GM18508 (cell line): Measurements from ENCODE around the gene MMD2.

Experiments used
- ATAC-seq: cut with Tn5 transposase; IDR thresholded peaks from one replicate; pipeline ENCODE4 v1.9.1; 2021; ENCODE audit warnings: moderate number of reproducible peaks; ENCODE audit not compliant: insufficient read depth, unreplicated experiment

Gene MMD2

DNA sequence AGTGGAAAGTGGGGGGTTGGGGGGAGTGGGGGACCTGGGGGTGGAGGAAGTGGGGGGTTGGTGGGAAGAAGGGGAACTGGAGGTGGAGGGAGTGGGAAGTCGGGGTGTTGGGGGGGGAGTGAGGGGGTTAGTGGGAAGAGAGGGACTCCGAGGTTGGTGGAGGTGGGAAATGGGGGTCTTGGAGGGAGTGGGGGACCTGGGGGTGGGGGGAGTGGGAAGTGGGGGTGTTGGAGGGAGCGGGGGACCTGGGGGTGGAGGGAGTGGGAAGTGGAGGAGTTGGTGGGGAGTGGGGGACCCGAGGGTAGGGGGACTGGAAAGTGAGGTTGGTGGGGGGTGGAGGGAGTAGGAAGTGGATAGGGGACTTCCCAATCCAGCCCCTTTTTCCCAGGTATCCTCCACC, 906 bp upstream of the MMD2 start:
- no peak for ATAC-seq

DNA sequence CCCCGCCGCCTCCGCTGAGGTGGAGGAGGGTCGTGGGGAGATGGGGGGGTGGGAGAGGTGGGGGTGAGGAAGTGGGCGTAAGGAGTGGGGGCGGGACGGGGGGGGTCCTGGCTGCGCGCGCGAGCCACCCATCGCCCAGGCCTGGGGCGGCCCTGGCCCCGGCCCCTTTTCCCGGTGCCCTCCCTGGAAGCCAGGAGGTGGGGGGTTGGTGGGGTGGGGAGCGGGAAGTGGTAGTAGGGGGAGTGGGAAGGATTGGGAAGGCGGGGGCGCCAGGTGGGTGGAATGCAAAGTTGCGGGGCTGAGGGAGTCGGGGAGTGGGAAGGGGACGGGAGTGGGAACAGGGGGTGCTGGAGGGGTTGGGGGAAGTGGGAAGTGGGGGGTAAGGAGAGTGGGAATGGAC, 319 bp upstream of the MMD2 start:
- ATAC-seq, result no peak

DNA sequence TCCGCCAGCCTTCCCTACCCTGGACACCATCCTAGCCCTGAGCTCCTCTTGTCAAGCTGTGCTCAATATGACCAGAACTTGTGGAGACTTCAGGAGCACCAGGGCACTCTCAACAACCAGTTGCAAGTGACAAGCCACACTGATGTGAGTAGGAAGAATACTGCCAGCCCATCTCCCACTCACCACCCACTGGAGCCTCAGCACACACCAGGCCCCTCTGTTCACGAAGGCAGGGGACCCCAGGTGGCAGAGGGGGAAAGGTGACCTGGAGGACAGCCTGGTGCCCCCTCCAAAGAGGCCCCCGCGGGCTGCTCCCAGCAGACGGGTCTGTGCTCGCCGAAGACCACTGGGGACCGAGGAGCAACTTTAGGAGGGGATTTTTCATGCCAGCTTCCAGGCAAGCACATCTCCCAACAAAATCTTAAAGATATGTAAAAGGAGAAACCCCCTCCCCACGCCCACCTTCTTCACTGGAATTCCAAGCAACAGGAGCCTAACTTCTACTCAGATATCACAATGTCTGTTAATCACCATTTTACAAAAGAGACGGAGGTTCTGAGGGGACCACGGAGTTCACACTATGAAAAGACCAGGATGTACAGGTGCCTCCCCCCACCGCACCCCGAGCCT, 1.0 kb downstream of the MMD2 start:
- ATAC-seq, result no peak

DNA sequence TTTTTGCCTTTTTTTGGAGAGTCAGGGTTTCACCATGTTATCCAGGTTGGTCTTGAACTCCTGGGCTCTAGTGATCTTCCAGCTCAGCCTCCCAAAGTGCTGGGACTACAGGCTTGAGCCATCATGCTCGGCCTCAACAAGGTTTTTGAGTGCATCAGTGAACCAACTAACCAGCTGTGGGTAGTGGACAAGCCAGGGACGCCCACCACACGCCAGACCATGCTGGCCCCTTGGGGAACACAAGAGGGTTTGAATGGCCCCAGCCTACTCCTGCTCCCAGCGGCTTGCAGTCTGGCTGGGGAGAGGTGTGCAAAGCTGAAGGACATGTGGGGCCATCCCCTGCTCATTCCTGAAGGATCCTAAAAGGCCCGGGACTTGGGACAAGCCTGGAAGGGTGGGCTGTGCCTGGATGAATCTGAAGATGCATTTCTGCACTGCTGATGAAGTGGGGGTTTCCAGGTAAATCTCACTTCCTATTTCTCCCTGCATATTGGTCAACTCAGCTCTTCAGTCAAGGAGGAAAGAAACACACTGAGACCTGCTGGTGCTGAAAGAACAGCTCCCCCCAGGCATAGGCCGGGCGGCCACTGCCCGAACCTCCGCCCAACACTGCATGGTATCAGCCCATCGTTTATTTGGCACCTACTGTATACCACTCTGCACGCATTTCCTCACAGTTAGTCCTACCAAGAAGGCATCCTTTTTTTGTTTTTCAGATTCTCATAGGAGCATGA, 6.9 kb downstream of the MMD2 start:
- ATAC-seq, result peak; percentile 65

DNA sequence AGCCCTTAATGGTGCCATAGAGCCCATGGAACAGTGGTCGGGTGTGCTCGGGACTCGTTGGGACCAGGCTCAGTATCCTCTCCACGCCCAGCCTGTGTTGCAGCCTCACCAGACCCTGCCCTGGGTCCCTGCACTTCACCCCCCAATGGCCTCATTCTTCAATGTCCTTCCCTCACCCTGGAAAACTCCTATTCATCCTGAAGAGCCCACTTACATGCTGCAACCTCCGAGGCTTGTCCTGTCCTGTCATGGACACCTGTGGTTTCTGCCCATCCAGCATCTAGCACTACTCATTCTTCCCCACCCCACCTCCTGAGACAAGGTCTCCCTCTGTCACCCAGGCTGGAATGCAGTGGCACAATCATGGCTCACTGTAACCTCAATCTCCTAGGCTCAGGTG, 7.7 kb downstream of the MMD2 start:
- ATAC-seq, result no peak

DNA sequence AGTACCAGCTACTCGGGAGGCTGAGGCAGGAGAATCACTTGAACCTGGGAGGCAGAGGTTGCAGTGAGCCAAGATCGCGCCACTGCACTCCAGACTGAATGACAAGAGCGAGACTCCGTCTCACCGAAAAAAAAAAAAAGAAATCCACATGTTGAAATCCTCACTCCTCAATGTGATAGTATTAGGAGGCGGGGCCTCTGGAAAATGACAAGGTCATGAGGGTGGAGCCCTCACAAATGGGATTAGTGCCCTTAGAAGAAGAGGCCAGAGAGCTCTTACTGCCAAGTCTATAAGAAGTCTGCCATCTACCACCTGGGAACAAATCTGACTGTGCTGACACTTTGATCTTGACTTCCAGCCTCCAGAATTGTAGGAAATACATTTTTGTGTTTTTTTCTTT, 10.6 kb downstream of the MMD2 start:
- no peak for ATAC-seq

DNA sequence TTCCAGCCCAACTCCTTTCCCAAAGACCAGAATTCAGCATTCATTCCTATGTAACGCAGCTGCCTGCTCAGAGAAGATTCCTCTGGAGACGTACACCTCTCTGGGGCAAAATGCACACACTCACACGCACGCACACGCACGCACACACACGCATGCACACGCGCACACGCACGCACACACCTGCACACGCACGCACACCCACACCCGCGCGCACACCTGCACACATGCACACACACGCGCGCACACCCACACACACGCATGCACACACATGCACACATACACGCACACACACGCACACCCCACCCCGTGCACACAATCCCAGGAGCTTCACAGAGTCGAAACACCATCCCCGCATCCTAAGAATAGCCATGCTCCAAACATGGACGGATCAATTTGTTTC, 13.0 kb downstream of the MMD2 start:
- ATAC-seq, result no peak

DNA sequence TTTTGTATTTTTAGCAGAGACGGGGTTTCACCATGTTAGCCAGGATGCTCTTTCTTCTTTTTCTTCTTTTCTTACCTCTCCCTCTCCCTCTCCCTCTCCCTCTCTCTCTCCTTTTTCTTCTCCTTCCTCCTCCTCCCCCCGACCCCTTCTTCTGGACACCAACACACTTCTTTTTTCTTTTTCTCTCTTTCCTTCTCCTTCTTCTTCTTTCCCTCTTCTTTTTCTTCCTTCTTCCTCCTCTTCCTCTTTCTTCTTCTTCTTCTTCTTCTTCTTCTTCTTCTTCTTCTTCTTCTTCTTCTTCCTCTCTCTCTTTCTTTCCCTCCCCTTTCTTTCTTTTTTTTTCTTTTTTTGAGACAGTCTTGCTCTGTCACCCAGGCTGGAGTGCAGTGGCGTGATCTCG, 14.0 kb downstream of the MMD2 start:
- no peak for ATAC-seq

DNA sequence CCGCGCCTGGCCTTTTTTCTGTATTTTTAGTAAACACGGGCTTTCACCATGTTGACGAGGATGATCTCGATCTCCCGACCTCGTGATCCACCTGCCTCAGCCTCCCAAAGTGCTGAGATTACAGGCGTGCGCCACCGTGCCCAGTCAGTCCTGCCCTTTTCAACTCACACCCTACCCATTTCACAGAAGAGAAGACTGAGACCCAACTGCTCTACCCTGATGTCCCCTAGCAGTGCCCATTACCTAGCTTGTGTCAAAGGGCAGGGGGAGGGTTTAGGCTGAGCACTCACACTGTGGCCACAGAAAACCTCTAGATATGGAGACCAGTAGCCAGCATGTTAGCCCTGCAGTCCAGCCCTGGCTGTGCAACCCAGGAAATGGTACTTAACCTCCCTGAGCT, 15.7 kb downstream of the MMD2 start:
- no peak for ATAC-seq

DNA sequence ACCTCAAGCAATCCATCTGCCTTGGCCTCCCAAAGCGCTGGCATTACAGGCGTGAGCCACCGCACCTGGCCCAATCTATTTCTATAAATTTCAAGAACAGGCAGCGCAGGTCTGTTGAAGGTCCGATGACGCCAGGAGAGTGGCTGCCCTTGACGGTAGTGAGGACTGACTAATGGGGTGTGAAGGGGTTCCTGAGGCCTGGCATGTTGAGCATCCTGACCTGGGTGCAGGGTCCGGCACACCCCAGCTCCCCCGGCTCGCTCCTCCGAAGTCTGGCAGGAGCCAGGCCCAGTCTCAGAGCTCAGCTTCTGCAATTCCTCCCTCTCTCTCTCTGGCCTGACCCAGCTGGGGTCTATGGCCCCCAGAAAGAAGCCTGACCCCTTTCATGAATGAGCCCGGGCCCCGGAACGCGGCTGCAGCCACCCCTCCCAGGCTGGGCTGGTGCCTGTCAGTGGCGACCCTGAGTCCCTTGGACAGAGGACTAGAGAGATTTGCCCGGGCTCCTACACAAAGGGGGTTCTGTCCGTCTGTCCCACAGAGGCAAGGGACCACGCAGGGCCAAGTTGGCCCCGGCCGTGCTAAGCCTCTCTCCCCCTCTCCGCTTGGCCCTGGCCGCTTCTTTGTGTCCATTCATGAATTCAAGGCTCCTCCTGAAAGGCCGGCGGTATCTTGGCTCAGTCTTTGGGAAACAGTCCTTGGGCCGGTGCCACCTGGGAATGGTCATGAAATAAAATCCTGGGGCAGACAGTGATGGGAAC, 18.8 kb downstream of the MMD2 start:
- ATAC-seq, result no peak

DNA sequence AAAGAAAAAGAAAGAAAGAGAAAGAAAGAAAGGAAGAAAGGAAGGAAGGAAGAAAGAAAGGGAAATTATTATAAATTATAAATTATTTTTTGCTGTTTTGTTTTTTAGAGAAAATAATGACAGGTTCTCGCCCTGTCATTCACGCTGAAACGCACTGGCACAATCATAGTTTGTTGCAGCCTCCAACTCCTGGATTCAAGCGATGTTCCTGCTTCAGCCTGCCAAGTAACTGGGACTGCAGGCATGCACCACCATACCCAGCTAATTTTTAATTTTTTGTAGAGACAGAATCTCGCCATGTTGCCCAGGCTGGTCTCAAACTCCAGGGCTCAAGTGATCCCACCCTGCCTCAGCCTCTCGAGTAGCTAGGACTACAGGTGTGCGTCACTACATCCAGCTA, 21.6 kb downstream of the MMD2 start:
- ATAC-seq, result no peak

DNA sequence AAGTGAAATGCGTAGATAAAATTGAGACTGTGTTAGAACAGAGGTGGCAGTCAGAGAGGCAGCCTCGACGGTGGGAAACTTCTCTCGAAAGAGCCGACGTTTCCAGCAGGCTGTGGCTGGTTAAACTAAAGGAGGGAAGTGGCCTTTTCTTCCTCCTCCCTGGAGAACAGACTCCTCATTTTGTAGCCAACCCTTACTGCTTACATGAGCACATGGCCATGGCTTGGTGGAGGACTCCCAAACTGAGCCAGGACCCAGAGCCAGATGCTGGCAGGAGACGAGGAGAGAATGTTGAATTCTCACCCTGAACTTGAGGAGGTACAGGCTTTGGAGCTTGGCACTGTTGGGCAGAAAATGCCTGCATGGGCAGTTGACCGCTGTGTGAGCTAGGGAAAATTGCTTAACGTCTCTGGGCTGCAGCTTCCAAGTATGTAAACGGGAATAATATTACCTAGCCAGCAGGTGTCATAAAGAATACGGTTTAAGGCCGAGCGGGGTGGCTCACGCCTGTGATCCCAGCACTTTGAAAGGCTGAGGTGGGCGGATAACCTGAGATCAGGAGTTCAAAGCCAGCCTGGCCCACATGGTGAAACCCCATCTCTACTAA, 24.5 kb downstream of the MMD2 start:
- no peak for ATAC-seq

DNA sequence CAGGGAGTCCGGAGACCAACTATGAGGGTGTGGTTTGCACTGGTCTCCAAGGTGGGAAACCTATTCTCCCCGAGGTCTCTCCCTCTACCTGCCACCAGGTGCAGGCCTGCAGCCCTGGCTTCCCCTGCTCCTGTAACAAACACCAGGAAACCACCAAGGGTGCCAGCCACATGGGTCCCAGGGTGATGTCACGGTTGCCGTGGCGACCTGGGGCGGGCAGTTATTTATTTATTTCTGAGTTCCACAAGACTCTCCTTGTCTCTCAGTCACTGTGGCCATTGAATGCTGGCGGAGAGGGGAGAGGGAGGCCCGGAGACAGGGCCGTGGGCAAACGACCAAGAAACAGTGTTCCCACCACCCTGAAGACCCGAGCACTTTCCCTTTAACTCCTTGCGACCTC, 27.0 kb downstream of the MMD2 start:
- no peak for ATAC-seq

DNA sequence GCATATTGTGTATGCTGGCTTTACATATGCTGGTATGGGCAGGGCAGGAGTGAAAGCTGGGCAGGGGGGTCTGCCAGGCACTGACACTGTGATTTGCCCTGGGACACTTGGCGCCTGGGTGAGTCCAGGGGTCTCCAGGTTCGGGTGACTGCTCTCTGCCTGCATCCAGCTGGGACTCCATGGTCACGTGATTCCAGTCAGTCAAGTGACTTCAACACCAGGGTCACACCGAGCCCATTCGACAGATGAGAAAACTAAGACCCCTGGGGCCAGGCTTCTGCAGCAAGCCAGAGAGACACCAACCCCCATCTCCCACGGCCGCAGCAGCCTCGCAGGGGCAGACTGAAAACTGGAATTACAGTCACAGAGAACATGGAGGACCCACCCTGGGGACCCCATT, 30.0 kb downstream of the MMD2 start:
- ATAC-seq, result no peak

DNA sequence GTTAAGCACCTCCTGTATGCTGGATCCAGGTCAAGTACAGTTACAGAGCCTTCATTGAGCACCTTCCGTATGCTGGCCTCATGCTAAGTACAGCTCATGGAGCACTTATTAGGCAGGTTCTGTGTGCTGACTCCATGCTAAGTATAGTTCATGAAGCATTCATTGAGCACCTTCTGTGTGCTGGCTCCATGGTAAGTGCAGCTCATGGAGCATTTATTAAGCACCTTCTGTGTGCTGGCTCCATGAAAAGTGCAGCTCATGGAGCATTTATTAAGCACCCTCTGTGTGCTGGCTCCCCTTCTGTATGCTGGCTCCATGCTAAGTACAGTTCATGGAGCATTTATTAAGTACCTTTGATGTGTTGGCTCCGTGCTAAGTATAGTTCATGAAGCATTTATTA, 30.5 kb downstream of the MMD2 start:
- no peak for ATAC-seq

DNA sequence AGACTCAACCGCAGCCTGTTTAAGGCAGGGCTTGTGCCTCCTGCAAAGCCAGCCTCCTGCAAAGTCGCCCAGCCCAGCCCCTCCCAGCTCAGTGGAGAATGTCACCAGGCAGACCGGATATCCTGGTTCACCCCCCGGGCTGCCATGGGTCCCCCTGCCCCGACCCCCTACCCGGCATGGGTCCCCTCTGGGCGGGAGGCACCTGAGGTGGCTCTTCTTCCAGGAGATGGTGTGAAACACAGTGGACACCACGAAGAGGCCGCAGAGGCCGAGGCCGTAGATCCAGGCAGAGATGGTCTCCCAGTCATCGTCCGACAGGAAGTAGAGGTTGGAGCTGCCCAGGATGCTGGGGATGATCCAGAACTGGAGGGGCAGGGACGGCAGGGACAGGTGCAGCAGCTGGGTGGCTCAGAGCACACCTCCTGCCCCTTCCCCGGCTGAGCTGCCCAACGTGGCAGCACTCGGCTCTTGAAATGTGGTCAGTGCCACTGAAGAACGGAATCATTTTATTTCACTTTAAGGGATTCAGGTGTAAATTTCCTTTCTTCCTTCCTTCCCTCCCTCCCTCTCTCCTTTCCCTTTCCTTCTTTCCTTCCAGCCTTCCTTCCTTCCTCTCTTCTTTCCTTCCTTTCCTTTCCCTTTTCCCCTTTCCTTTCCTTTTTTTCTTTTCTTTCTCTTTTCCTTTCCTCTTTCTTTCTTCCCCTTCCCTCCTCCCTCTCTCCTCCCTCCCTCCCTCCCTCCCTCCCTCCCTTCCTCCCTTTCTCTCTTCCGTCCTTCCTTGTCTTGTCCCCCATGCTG, 38.8 kb downstream of the MMD2 start:
- ATAC-seq, result no peak

DNA sequence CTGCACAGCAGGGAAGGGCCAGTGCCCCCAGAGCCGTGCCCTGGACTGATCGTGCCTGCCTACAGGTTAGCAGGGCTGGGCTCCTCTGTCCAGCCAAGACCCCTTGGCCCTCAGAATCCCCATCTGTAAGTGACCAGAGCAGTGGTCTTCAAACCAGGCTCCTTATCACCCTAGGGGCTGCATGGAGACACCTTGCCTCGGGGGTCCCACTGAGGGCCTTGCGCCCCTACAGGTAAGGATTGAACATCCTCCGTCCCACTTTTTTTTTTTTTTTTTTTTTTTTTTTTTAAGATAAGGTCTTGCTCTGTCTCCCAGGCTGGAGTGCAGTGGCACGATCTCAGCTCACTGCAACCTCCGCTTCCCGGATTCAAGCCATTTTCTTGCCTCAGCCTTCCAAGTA, 42.9 kb downstream of the MMD2 start:
- ATAC-seq, result no peak

DNA sequence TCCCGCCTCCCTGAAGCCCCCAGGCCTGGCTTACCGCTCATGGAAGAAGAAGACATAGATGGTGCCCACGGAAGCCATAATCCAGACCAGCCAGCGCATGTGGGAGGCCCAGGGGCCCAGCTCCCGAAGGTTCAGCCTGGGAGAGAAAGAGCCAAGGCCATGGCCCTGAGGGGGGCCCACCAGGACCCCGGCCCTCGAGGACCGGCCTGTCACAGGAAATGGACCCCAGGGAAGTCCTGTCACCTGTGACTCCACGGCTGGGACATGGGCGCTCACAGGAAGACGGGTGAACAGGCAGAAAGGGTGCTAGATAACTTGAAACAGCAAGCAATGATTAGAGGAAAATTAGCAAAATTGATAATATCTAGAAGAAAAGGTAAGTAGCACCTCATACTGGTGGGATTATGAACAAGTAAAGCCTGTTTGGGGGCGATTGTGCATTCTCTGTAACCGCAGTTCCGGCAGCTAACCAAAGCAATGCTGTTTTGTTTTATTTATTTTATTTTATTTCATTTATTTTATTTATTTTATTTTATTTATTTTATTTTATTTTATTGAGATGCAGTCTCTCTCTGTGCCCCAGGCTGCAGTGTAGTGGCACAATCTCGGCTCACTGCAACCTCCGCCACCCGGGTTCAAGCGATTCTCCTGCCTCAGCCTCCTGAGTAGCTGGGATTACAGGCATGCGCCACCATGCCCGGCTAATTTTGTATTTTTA, 47.7 kb downstream of the MMD2 start:
- ATAC-seq, result no peak

DNA sequence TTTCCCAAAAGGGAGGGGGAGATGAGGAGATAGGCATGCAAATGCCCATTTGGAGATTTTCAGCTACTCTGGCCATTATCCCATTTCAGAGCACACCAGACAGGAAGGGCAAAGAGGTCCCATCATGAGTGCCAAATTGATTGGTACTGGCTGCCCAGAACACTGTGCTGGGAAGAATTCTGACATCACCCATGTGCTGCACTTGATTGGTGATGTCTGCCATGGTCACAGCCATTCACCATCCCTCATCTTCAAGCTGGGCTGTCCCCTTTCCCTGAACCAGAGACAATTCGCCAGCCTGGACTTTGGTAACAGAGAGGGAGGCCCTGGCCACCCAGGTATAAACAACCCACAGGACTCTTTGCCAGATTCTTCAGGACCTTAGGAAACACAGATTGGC, 52.3 kb downstream of the MMD2 start:
- no peak for ATAC-seq

DNA sequence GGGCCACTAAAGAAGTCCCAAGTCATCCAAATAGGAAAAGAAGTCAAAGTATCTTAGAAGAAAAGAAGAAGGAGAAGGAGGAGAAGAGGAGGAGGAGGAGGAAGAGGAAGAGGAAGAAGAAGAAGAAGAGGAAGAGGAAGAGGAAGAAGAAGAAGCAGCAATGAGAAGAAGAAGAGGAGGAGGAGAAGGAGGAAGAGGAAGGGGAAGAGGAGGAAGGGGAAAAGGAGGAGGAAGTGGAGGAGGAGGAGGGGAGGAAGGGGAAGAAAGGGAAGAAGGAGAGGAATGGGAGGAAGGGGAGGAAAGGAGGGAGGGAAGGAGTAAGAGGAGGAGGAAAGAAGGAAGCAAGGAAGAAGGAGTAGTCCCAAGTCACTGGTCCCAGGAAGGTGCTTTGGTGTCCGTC, 53.8 kb downstream of the MMD2 start:
- ATAC-seq, result no peak
